Astrocyte (in vitro differentiated cells and primary cell): ENCODE results near the gene MSH5.

Experiments used
- EZH2 ChIP-seq: IDR thresholded peaks from 2 replicates; pipeline ENCODE4 v1.6.1; 2012; ENCODE audit warnings: mild to moderate bottlenecking, low read length, inconsistent platforms; ENCODE audit not compliant: insufficient read depth
- TF ChIP-seq, protein P1 (sequence below): IDR thresholded peaks from 2 replicates; pipeline ENCODE4 v1.5.1; 2011; ENCODE audit warnings: low read depth, mild to moderate bottlenecking, inconsistent platforms, low read length, moderate library complexity; ENCODE audit not compliant: insufficient read depth

GRCh38 chr6:31718265-31718664, 21.5 kb upstream of the MSH5 start:
- TF ChIP-seq, protein P1, sequence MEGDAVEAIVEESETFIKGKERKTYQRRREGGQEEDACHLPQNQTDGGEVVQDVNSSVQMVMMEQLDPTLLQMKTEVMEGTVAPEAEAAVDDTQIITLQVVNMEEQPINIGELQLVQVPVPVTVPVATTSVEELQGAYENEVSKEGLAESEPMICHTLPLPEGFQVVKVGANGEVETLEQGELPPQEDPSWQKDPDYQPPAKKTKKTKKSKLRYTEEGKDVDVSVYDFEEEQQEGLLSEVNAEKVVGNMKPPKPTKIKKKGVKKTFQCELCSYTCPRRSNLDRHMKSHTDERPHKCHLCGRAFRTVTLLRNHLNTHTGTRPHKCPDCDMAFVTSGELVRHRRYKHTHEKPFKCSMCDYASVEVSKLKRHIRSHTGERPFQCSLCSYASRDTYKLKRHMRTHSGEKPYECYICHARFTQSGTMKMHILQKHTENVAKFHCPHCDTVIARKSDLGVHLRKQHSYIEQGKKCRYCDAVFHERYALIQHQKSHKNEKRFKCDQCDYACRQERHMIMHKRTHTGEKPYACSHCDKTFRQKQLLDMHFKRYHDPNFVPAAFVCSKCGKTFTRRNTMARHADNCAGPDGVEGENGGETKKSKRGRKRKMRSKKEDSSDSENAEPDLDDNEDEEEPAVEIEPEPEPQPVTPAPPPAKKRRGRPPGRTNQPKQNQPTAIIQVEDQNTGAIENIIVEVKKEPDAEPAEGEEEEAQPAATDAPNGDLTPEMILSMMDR, result no peak
- no peak for TF ChIP-seq EZH2
